Liver (tissue), 9 donors: Measurements from ENCODE around the gene OMP. TPM values are rescaled to one million over a fixed set of nuclear protein-coding genes. Genes with fewer than 3 reads are reported as not detected.
A peak's percentile ranks its signal among the peaks of the same experiment; 100 is the strongest.

ENCODE experiments used
- DNase-seq: peaks from one replicate; pipeline ENCODE4 v3.0.0-alpha.2; 2017; ENCODE audit warnings: low spot score
- H3K27ac ChIP-seq, 2 donors: one replicate each; pipeline ENCODE4 v1.7.0; 2013; ENCODE audit warnings: inconsistent platforms in 2 of 2, low read length in 2 of 2, control low read depth in 1 of 2, low read depth in 1 of 2, mild to moderate bottlenecking in 1 of 2
- H3K27me3 ChIP-seq, 4 donors: one replicate each; pipeline versions ENCODE4 v1.6.1 to v1.7.0; 2013; ENCODE audit warnings: low read length in 3 of 4, inconsistent platforms in 1 of 4, mild to moderate bottlenecking in 1 of 4, moderate library complexity in 1 of 4; ENCODE audit not compliant: control insufficient read depth in 4 of 4, insufficient read depth in 4 of 4
- H3K36me3 ChIP-seq, 4 donors: one replicate each; pipeline versions ENCODE4 v1.6.1 to v1.7.0; 2013; ENCODE audit warnings: low read length in 3 of 4, mild to moderate bottlenecking in 3 of 4, low read depth in 1 of 4, moderate library complexity in 1 of 4; ENCODE audit not compliant: control insufficient read depth in 4 of 4, insufficient read depth in 3 of 4
- H3K4me1 ChIP-seq, 4 donors: one replicate each; pipeline versions ENCODE4 v1.6.1 to v1.7.0; 2013; ENCODE audit warnings: low read length in 3 of 4, mild to moderate bottlenecking in 3 of 4, moderate library complexity in 1 of 4; ENCODE audit not compliant: control insufficient read depth in 4 of 4, insufficient read depth in 4 of 4
- H3K4me3 ChIP-seq, 3 donors: one replicate each; pipeline versions ENCODE4 v1.6.1 to v1.7.0; 2013; ENCODE audit warnings: low read length in 3 of 3, control low read depth in 1 of 3, low read depth in 1 of 3, mild to moderate bottlenecking in 1 of 3
- H3K9ac ChIP-seq, 2 donors: one replicate each; pipeline ENCODE4 v1.7.0; 2013; ENCODE audit warnings: low read length in 2 of 2, mild to moderate bottlenecking in 2 of 2, moderate library complexity in 2 of 2, control low read depth in 1 of 2, low read depth in 1 of 2
- H3K9me3 ChIP-seq, 4 donors: one replicate each; pipeline versions ENCODE4 v1.6.1 to v1.7.0; 2013; ENCODE audit warnings: low read length in 3 of 4; ENCODE audit not compliant: control insufficient read depth in 4 of 4
- ATF3 ChIP-seq: IDR thresholded peaks from 2 replicates; pipeline ENCODE4 v1.6.1; 2016; ENCODE audit warnings: antibody characterized with exemption
- EGR1 ChIP-seq, 2 donors: IDR thresholded peaks; 2 replicates each; pipeline ENCODE4 v1.6.1; 2016 to 2018; ENCODE audit warnings: antibody characterized with exemption in 2 of 2, low read depth in 2 of 2
- FOXA1 ChIP-seq: IDR thresholded peaks from 2 replicates; pipeline ENCODE4 v1.6.1; 2016; ENCODE audit warnings: antibody characterized with exemption
- FOXA2 ChIP-seq: IDR thresholded peaks from 2 replicates; pipeline ENCODE4 v1.6.1; 2016; ENCODE audit warnings: antibody characterized with exemption
- GABPA ChIP-seq, 2 donors: IDR thresholded peaks in 1 of 2; conservative IDR thresholded peaks in 1 of 2; 2 replicates each; pipeline ENCODE4 v1.6.1; 2016; ENCODE audit warnings: antibody characterized with exemption in 2 of 2, mild to moderate bottlenecking in 1 of 2, moderate library complexity in 1 of 2
- HNF4A ChIP-seq, 2 donors: conservative IDR thresholded peaks; 2 replicates each; pipeline ENCODE4 v1.6.1; 2016; ENCODE audit warnings: antibody characterized with exemption in 2 of 2, mild to moderate bottlenecking in 2 of 2
- HNF4G ChIP-seq: IDR thresholded peaks from 2 replicates; pipeline ENCODE4 v1.6.1; 2016; ENCODE audit warnings: antibody characterized with exemption
- JUND ChIP-seq, 2 donors: IDR thresholded peaks; 2 replicates each; pipeline ENCODE4 v1.6.1; 2016; ENCODE audit warnings: antibody characterized with exemption in 2 of 2
- NR2F2 ChIP-seq: IDR thresholded peaks from 2 replicates; pipeline ENCODE4 v1.6.1; 2016; ENCODE audit warnings: antibody characterized with exemption
- RAD21 ChIP-seq, 2 donors: IDR thresholded peaks; 2 replicates each; pipeline ENCODE4 v1.6.1; 2016; ENCODE audit warnings: antibody characterized with exemption in 2 of 2, mild to moderate bottlenecking in 2 of 2
- RXRA ChIP-seq, 2 donors: IDR thresholded peaks; 2 replicates each; pipeline ENCODE4 v1.6.1; 2017 to 2018; ENCODE audit warnings: antibody characterized with exemption in 2 of 2, mild to moderate bottlenecking in 1 of 2
- SP1 ChIP-seq: IDR thresholded peaks from 2 replicates; pipeline ENCODE4 v1.6.1; 2018; ENCODE audit warnings: antibody characterized with exemption, mild to moderate bottlenecking
- TAF1 ChIP-seq: conservative IDR thresholded peaks from 2 replicates; pipeline ENCODE4 v1.6.1; 2016; ENCODE audit warnings: antibody characterized with exemption, mild to moderate bottlenecking
- YY1 ChIP-seq: IDR thresholded peaks from 2 replicates; pipeline ENCODE4 v1.6.1; 2016; ENCODE audit warnings: antibody characterized with exemption, mild to moderate bottlenecking
- WGBS: extraction: QIAGEN DNeasy Blood & Tissue Kit; methylation state at CpG from one replicate; pipeline ENCODE4 v1.1.7; 2013; 5-methylcytosine and 5-hydroxymethylcytosine counted together
- polyA plus RNA-seq, 2 donors: library from polyadenylated mRNA; stranded (reverse) in 1 of 2; unstranded in 1 of 2; fragments of 200-250 nt in 1 of 2; fragments of >200 nt in 1 of 2; fragmentation: Nextera tagmentation in 1 of 2; extraction: Ambion mirVana in 1 of 2; gene quantifications; one replicate each; pipeline versions ENCODE4 v1.2.1 to v1.2.3, GENCODE V29; 2013 to 2015
- total RNA-seq, 2 donors: library from RNA; depleted of rRNA; stranded (reverse); fragments of >200 nt; gene quantifications; one replicate each; pipeline ENCODE4 v1.2.3, GENCODE V29; 2014
- TF ChIP-seq, protein P1 (sequence below): IDR thresholded peaks from 2 replicates; pipeline ENCODE4 v1.6.1; 2016; ENCODE audit warnings: antibody characterized with exemption
- TF ChIP-seq, protein P2 (sequence below): IDR thresholded peaks from 2 replicates; pipeline ENCODE4 v1.6.1; 2016; ENCODE audit warnings: antibody characterized with exemption
- TF ChIP-seq, protein P3 (sequence below): fragments of 150-350 bp; IDR thresholded peaks from 2 replicates; pipeline ENCODE4 v1.5.1; 2017; ENCODE audit warnings: improper control_type of control experiment, low read depth, low read length; ENCODE audit not compliant: missing input control
- TF ChIP-seq, protein P4 (sequence below): IDR thresholded peaks from 2 replicates; pipeline ENCODE4 v1.6.1; 2016; ENCODE audit warnings: antibody characterized with exemption, mild to moderate bottlenecking
- donor health status: healthy.
- donor health status: healthy.
- donor health status: healthy.
- donor health status: healthy.
- donor health status: healthy.

Gene OMP
- total and polyA plus RNA-seq, 4 donors: 0.24 to 0.75 (median 0.65) TPM; not detected in 1

DNA sequence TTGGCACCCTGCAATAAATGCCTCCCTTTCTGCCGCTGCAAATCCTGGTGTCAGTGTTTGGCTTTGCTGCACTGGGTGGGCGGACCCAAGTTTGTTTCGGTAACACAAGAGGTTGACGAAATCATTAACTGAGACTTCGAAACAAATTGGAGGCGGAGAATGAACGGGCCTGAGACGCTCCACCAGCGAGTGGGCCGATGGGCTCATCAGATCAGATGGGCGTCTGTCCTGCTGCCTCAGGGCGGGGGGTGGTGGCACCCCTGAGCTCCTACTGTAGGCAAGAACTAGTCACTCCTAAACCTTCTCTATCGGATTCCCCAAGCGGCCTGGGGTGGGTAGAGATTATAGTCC lies 36.8 kb upstream of the OMP start:
- no peak for DNase-seq
- Histone ChIP-seq H3K4me1 (peaks cover 11 to 68% (median 52%) of the 10 kb centered on the region in 4 donors), H3K4me3 (peak overlapping the region in 2 of 3 donors; percentile 59 to 64), H3K9ac (peak overlapping the region; percentile 65 to 88), H3K9me3 (no peaks in the 10 kb centered on the region), H3K36me3 (no peaks in the 10 kb centered on the region), H3K27ac (peak overlapping the region; percentile 94), H3K27me3 (no peaks in the 10 kb centered on the region)
- TF ChIP-seq SP1: peak; percentile 64
- TF ChIP-seq, protein P1, sequence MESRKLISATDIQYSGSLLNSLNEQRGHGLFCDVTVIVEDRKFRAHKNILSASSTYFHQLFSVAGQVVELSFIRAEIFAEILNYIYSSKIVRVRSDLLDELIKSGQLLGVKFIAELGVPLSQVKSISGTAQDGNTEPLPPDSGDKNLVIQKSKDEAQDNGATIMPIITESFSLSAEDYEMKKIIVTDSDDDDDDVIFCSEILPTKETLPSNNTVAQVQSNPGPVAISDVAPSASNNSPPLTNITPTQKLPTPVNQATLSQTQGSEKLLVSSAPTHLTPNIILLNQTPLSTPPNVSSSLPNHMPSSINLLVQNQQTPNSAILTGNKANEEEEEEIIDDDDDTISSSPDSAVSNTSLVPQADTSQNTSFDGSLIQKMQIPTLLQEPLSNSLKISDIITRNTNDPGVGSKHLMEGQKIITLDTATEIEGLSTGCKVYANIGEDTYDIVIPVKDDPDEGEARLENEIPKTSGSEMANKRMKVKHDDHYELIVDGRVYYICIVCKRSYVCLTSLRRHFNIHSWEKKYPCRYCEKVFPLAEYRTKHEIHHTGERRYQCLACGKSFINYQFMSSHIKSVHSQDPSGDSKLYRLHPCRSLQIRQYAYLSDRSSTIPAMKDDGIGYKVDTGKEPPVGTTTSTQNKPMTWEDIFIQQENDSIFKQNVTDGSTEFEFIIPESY: no peak
- no peak for TF ChIP-seq HNF4G
- peak in 1 of 2 donors; percentile 37 for TF ChIP-seq JUND (IDR thresholded peaks at IDR 0.05)
- TF ChIP-seq, protein P2, sequence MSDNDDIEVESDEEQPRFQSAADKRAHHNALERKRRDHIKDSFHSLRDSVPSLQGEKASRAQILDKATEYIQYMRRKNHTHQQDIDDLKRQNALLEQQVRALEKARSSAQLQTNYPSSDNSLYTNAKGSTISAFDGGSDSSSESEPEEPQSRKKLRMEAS: no peak
- no peak for TF ChIP-seq NR2F2
- TF ChIP-seq, protein P3, sequence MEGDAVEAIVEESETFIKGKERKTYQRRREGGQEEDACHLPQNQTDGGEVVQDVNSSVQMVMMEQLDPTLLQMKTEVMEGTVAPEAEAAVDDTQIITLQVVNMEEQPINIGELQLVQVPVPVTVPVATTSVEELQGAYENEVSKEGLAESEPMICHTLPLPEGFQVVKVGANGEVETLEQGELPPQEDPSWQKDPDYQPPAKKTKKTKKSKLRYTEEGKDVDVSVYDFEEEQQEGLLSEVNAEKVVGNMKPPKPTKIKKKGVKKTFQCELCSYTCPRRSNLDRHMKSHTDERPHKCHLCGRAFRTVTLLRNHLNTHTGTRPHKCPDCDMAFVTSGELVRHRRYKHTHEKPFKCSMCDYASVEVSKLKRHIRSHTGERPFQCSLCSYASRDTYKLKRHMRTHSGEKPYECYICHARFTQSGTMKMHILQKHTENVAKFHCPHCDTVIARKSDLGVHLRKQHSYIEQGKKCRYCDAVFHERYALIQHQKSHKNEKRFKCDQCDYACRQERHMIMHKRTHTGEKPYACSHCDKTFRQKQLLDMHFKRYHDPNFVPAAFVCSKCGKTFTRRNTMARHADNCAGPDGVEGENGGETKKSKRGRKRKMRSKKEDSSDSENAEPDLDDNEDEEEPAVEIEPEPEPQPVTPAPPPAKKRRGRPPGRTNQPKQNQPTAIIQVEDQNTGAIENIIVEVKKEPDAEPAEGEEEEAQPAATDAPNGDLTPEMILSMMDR: peak; percentile 3
- TF ChIP-seq ATF3: no peak
- no peak for TF ChIP-seq FOXA2
- TF ChIP-seq RXRA (IDR thresholded peaks at IDR 0.05): peak; percentile 51 to 63
- peak; percentile 84 for TF ChIP-seq YY1
- peak; percentile 15 to 24 for TF ChIP-seq RAD21 (IDR thresholded peaks at IDR 0.05)
- TF ChIP-seq FOXA1: no peak
- TF ChIP-seq TAF1: peak; percentile 72
- no peak for TF ChIP-seq GABPA (IDR thresholded peaks at IDR 0.05 in 1 of 2, conservative IDR thresholded peaks at IDR 0.05 in 1 of 2)
- peak in 1 of 2 donors; percentile 36 for TF ChIP-seq EGR1 (IDR thresholded peaks at IDR 0.05; ENCODE audit: low read depth in 2 of 2)
- peak; percentile 55 to 68 for TF ChIP-seq HNF4A (conservative IDR thresholded peaks at IDR 0.05)
- TF ChIP-seq, protein P4, sequence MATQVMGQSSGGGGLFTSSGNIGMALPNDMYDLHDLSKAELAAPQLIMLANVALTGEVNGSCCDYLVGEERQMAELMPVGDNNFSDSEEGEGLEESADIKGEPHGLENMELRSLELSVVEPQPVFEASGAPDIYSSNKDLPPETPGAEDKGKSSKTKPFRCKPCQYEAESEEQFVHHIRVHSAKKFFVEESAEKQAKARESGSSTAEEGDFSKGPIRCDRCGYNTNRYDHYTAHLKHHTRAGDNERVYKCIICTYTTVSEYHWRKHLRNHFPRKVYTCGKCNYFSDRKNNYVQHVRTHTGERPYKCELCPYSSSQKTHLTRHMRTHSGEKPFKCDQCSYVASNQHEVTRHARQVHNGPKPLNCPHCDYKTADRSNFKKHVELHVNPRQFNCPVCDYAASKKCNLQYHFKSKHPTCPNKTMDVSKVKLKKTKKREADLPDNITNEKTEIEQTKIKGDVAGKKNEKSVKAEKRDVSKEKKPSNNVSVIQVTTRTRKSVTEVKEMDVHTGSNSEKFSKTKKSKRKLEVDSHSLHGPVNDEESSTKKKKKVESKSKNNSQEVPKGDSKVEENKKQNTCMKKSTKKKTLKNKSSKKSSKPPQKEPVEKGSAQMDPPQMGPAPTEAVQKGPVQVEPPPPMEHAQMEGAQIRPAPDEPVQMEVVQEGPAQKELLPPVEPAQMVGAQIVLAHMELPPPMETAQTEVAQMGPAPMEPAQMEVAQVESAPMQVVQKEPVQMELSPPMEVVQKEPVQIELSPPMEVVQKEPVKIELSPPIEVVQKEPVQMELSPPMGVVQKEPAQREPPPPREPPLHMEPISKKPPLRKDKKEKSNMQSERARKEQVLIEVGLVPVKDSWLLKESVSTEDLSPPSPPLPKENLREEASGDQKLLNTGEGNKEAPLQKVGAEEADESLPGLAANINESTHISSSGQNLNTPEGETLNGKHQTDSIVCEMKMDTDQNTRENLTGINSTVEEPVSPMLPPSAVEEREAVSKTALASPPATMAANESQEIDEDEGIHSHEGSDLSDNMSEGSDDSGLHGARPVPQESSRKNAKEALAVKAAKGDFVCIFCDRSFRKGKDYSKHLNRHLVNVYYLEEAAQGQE: peak; percentile 82
- 7% methylated on average over 14 of the region's 14 CpGs for WGBS
